ENCODE measurements around the gene SIRPG. TPM values are rescaled to one million over a fixed set of nuclear protein-coding genes. Genes with fewer than 3 reads are reported as not detected.

SIRPG gene
- total and polyA plus RNA-seq, 2 donors, result 26.0 to 51.0 TPM

DNA sequence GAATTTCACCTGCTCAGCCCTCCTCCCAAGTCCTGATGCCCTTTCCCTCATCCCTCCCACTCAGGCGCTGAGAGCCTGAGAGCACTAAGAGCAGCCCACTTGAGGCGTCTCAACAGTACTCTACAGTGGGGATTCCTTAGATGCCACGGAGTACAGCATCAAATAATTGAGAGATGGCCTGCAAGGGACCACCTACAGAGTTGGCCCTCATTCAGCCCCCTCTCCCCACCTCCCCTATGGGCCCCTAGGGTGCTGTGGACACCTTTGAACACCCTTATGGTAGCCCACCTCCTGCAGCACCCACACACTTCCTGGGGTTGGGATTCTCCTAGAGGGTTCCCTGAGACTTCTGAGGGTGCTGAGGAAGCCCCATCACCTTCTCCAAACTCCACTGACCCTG, 37.1 kb upstream of the SIRPG start:
- no peak for DNase-seq (ENCODE audit: low read depth in 6 of 9, low spot score in 9 of 9)
- Histone ChIP-seq H3K9me3 (ENCODE audit: control insufficient read depth in 2 of 2, insufficient read depth in 1 of 2, low read length in 1 of 2) (peaks cover 1 to 8% of the 10 kb centered on the region in 2 donors), H3K27ac (ENCODE audit: low read depth in 1 of 2, low read length in 1 of 2) (no peak overlapping the region), H3K4me3 (ENCODE audit: low read length in 2 of 2) (no peak overlapping the region), H3K36me3 (ENCODE audit: control insufficient read depth in 2 of 2, insufficient read depth in 2 of 2, low read length in 1 of 2) (no peaks in the 10 kb centered on the region), H3K4me1 (ENCODE audit: control insufficient read depth in 2 of 2, insufficient read depth in 2 of 2, low read length in 2 of 2) (no peaks in the 10 kb centered on the region), H3K27me3 (ENCODE audit: control insufficient read depth in 2 of 2, insufficient read depth in 1 of 2, low read length in 1 of 2) (no peaks in the 10 kb centered on the region)
- WGBS, result 93% methylated on average over 3 of the region's 3 CpGs

DNA sequence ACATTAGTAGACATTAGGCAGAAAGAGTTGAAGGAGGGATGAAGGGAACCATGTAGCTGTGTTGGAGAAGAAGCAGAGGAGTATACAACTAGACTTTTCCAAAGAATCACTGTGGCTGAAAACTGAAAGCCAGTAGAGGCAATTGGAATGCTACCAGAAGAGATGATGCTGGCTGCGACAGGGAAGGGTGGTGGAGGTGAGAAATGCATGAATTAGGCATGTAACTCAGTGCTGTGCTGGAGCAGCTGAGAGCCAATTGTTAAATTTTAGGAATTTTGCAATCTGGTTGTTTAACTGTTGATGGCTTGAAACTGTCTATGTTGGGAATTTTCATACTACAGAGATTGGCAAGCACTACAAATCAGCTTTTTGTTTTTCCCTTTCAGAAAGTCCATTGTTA, 35.8 kb upstream of the SIRPG start:
- Histone ChIP-seq H3K4me3 (ENCODE audit: low read length in 2 of 2) (no peak overlapping the region), H3K27ac (ENCODE audit: low read depth in 1 of 2, low read length in 1 of 2) (no peak overlapping the region), H3K4me1 (ENCODE audit: control insufficient read depth in 2 of 2, insufficient read depth in 2 of 2, low read length in 2 of 2) (no peaks in the 10 kb centered on the region), H3K27me3 (ENCODE audit: control insufficient read depth in 2 of 2, insufficient read depth in 1 of 2, low read length in 1 of 2) (no peaks in the 10 kb centered on the region), H3K36me3 (ENCODE audit: control insufficient read depth in 2 of 2, insufficient read depth in 2 of 2, low read length in 1 of 2) (no peaks in the 10 kb centered on the region), H3K9me3 (ENCODE audit: control insufficient read depth in 2 of 2, insufficient read depth in 1 of 2, low read length in 1 of 2) (peaks cover 1 to 8% of the 10 kb centered on the region in 2 donors)
- 47% methylated on average over 1 of the region's 1 CpG for WGBS
- no peak for DNase-seq (ENCODE audit: low read depth in 6 of 9, low spot score in 9 of 9)

DNA sequence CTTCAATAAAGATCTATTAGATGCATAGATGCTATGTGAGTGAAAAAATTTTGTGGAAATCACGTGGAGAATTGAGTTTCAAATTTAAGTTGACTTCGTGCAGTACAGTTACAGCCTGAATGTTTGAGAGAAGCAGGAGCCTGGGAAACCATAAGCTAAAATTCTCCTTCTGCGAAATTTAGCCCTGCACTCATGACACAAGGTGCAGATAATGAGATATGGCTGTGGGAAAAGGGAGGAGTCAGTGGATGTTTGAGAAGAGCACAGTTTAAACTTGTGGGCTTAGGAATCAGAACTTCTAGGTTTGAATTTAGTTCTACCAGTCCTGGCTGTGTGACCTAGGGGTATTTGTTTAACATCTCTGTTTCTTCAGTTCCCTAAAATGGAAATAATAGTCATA, 32.1 kb upstream of the SIRPG start:
- peaks cover 0 to 2% of the 10 kb centered on the region in 2 donors for H3K27me3 ChIP-seq (ENCODE audit: control insufficient read depth in 2 of 2, insufficient read depth in 1 of 2, low read length in 1 of 2)
- H3K27ac ChIP-seq (ENCODE audit: low read depth in 1 of 2, low read length in 1 of 2), result no peak overlapping the region
- H3K4me3 ChIP-seq (ENCODE audit: low read length in 2 of 2), result no peak overlapping the region
- H3K4me1 ChIP-seq (ENCODE audit: control insufficient read depth in 2 of 2, insufficient read depth in 2 of 2, low read length in 2 of 2), result peaks cover 0 to 2% of the 10 kb centered on the region in 2 donors
- no peaks in the 10 kb centered on the region for H3K36me3 ChIP-seq (ENCODE audit: control insufficient read depth in 2 of 2, insufficient read depth in 2 of 2, low read length in 1 of 2)
- H3K9me3 ChIP-seq (ENCODE audit: control insufficient read depth in 2 of 2, insufficient read depth in 1 of 2, low read length in 1 of 2), result peaks cover 1 to 8% of the 10 kb centered on the region in 2 donors
- WGBS, result 90% methylated on average over 3 of the region's 3 CpGs
- DNase-seq (ENCODE audit: low read depth in 6 of 9, low spot score in 9 of 9), result no peak

DNA sequence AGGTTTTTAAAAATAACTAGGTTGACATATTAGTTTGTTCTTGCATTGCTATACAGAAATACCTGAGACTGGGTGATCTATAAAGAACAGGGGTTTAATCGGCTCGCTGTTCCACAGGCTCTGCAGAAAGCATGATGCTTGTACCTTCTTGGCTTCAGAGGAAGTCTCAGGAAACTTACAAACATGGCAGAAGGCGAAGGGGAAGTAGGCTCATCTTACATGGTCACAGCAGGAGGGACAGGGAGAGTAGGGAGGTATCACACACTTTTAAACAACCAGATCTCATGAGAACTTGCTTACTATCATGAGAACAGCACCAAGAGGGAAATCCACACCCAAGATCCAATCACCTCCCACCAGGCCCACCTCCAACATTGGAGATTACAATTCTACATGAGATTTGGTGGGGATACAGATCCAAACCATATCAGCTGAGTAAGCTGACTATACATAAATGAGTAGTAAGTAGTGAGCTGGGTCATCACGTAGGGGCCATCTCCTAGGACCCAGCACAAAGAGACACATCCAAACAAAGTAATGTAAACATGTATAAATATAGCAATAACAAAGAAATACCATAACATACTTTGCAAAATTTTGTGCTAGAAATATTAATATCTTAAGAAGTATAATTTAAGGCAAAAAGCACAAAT, 31.4 kb upstream of the SIRPG start:
- Histone ChIP-seq H3K27ac (ENCODE audit: low read depth in 1 of 2, low read length in 1 of 2) (no peak overlapping the region), H3K4me3 (ENCODE audit: low read length in 2 of 2) (no peak overlapping the region), H3K27me3 (ENCODE audit: control insufficient read depth in 2 of 2, insufficient read depth in 1 of 2, low read length in 1 of 2) (peaks cover 0 to 2% of the 10 kb centered on the region in 2 donors), H3K9me3 (ENCODE audit: control insufficient read depth in 2 of 2, insufficient read depth in 1 of 2, low read length in 1 of 2) (peaks cover 1 to 8% of the 10 kb centered on the region in 2 donors), H3K4me1 (ENCODE audit: control insufficient read depth in 2 of 2, insufficient read depth in 2 of 2, low read length in 2 of 2) (peaks cover 0 to 2% of the 10 kb centered on the region in 2 donors), H3K36me3 (ENCODE audit: control insufficient read depth in 2 of 2, insufficient read depth in 2 of 2, low read length in 1 of 2) (no peaks in the 10 kb centered on the region)
- 96% methylated on average over 4 of the region's 4 CpGs for WGBS
- no peak for DNase-seq (ENCODE audit: low read depth in 6 of 9, low spot score in 9 of 9)

GRCh38 chr20:1687053-1687452, 29.5 kb upstream of the SIRPG start:
- peaks cover 1 to 8% of the 10 kb centered on the region in 2 donors for H3K9me3 ChIP-seq (ENCODE audit: control insufficient read depth in 2 of 2, insufficient read depth in 1 of 2, low read length in 1 of 2)

DNA sequence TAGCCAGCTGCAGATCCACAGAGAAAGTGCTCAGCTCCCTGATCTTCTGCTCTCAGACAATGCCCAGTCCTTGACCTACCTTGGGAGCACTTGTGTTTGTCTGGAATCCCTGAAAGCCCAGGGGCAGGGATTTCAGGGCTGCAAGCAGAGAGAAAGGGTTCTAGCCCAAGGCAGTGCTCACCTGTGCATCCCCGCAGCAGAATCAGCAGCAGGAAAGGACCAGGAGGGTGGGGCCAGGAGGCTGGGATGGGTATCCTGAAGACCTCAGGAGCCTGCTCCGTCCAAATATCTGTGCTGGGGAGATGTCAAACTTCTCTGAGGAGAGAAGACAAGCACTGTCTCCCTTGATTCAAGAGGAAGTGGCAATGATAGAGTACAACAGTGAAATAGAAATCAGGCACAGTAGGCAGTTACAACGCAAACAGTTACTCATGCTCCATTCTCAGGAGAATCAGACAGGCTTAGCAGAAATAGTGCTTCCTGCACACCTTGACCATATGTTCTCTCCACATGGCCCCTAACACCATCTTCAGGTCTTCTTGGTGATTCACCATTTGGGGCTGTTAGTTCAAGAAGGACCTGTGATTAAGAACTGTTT, 28.7 kb upstream of the SIRPG start:
- H3K36me3 ChIP-seq (ENCODE audit: control insufficient read depth in 2 of 2, insufficient read depth in 2 of 2, low read length in 1 of 2), result no peaks in the 10 kb centered on the region
- H3K27me3 ChIP-seq (ENCODE audit: control insufficient read depth in 2 of 2, insufficient read depth in 1 of 2, low read length in 1 of 2), result peaks cover 0 to 2% of the 10 kb centered on the region in 2 donors
- H3K4me3 ChIP-seq (ENCODE audit: low read length in 2 of 2), result peak overlapping the region in 1 of 2 donors; percentile 18
- WGBS, result 78% methylated on average over 3 of the region's 3 CpGs
- DNase-seq (ENCODE audit: low read depth in 6 of 9, low spot score in 9 of 9), result no peak
- peak overlapping the region in 1 of 2 donors; percentile 48 for H3K27ac ChIP-seq (ENCODE audit: low read depth in 1 of 2, low read length in 1 of 2)
- H3K4me1 ChIP-seq (ENCODE audit: control insufficient read depth in 2 of 2, insufficient read depth in 2 of 2, low read length in 2 of 2), result peaks cover 0 to 2% of the 10 kb centered on the region in 2 donors
- peaks cover 1 to 6% of the 10 kb centered on the region in 2 donors for H3K9me3 ChIP-seq (ENCODE audit: control insufficient read depth in 2 of 2, insufficient read depth in 1 of 2, low read length in 1 of 2)

More at GRCh38 chr20:1687053-1687452, 29.5 kb upstream of the SIRPG start:
- Histone ChIP-seq H3K4me1 (ENCODE audit: control insufficient read depth in 2 of 2, insufficient read depth in 2 of 2, low read length in 2 of 2) (peaks cover 0 to 2% of the 10 kb centered on the region in 2 donors), H3K27me3 (ENCODE audit: control insufficient read depth in 2 of 2, insufficient read depth in 1 of 2, low read length in 1 of 2) (peaks cover 0 to 2% of the 10 kb centered on the region in 2 donors), H3K36me3 (ENCODE audit: control insufficient read depth in 2 of 2, insufficient read depth in 2 of 2, low read length in 1 of 2) (no peaks in the 10 kb centered on the region), H3K27ac (ENCODE audit: low read depth in 1 of 2, low read length in 1 of 2) (no peak overlapping the region), H3K4me3 (ENCODE audit: low read length in 2 of 2) (no peak overlapping the region)
- DNase-seq (ENCODE audit: low read depth in 6 of 9, low spot score in 9 of 9), result no peak

DNA sequence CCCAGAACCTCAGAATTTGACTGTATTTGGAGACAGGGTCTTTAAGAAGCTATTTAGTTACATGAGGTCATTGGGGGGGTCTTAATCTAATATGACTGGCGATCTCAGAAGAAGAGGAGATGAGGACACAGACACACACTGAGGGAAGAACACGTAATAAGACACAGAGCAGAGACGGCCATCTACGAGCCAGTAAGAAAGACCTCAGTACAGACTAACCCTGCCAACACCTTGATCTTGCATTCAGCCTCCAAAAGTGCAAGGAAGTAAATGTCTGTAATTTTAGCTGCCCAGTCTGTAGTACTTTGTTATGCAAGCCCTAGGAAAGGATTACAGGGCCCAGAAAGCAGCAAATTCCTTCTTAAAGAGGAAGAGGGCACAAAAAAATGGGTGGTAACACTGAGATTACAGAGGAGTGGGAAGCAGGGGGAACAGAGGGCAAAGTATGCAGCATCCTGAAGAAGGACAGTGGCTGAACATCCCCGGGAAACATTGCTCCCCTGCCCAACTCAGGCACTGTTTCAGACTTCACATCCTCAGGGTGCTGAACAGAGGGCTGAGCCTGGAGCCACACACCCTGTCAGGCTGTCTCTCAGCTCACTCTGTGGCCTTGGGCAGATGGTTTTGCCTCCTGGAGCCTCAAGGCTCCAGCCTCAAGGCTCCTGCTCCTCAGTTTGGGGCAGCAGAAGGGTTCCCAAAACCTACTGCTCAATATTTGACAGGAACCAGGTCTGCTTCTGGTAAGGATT, 27.9 kb upstream of the SIRPG start:
- Histone ChIP-seq H3K27ac (ENCODE audit: low read depth in 1 of 2, low read length in 1 of 2) (peak overlapping the region in 1 of 2 donors; percentile 53), H3K4me3 (ENCODE audit: low read length in 2 of 2) (peak overlapping the region in 1 of 2 donors; percentile 22), H3K9me3 (ENCODE audit: control insufficient read depth in 2 of 2, insufficient read depth in 1 of 2, low read length in 1 of 2) (no peaks in the 10 kb centered on the region)

DNA sequence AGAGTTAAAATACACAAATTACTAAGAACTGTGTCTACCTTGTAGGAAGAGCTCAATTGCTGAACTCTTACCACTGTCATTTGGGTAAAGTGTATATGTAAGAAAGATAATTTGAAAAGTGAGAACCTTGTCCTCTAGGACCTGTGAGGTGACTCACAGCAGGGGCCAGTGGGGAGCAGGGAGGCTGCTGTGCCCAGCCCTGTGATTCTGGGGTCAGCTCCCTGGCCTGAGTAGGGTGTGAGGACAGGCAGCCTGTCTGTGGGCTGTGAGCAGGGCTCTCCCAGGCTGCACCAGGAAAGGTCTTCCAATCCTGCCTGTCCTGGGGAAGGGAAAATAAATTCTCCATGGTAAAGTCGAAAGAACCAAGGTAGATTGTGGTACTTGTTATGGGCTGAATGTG, 27.3 kb upstream of the SIRPG start:
- peak overlapping the region in 1 of 2 donors; percentile 25 for H3K27ac ChIP-seq (ENCODE audit: low read depth in 1 of 2, low read length in 1 of 2)
- no peak for DNase-seq (ENCODE audit: low read depth in 6 of 9, low spot score in 9 of 9)
- WGBS, result 96% methylated on average over 1 of the region's 1 CpG

More for the DNA sequence above, 27.9 kb upstream of the SIRPG start:
- DNase-seq (ENCODE audit: low read depth in 6 of 9, low spot score in 9 of 9), result no peak
- H3K27me3 ChIP-seq (ENCODE audit: control insufficient read depth in 2 of 2, insufficient read depth in 1 of 2, low read length in 1 of 2), result peaks cover 0 to 2% of the 10 kb centered on the region in 2 donors
- WGBS, result 84% methylated on average over 5 of the region's 5 CpGs
- H3K36me3 ChIP-seq (ENCODE audit: control insufficient read depth in 2 of 2, insufficient read depth in 2 of 2, low read length in 1 of 2), result no peaks in the 10 kb centered on the region
- peaks cover 0 to 2% of the 10 kb centered on the region in 2 donors for H3K4me1 ChIP-seq (ENCODE audit: control insufficient read depth in 2 of 2, insufficient read depth in 2 of 2, low read length in 2 of 2)

DNA sequence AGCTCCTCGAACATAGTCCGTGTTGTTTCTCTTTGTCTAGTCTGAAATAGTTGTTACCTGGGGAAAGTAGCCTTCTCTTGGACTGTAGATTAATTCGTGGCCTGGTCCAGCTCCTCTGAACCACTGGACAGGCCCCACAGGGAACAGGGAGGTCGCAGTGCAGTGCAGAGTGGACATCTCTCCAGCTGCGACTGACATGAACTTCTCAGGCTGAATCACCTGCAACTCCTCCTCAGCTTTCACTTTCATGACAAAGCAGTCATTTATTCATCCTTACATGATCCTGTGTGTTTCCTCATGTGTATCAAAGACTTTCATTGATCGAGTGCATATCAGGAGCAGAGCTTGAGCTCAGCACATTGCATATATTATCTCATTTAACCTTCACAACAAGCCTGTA, 19.1 kb upstream of the SIRPG start:
- Histone ChIP-seq H3K4me3 (ENCODE audit: low read length in 2 of 2) (no peak overlapping the region), H3K27me3 (ENCODE audit: control insufficient read depth in 2 of 2, insufficient read depth in 1 of 2, low read length in 1 of 2) (no peaks in the 10 kb centered on the region), H3K9me3 (ENCODE audit: control insufficient read depth in 2 of 2, insufficient read depth in 1 of 2, low read length in 1 of 2) (no peaks in the 10 kb centered on the region), H3K27ac (ENCODE audit: low read depth in 1 of 2, low read length in 1 of 2) (peak overlapping the region in 1 of 2 donors; percentile 33), H3K36me3 (ENCODE audit: control insufficient read depth in 2 of 2, insufficient read depth in 2 of 2, low read length in 1 of 2) (no peaks in the 10 kb centered on the region), H3K4me1 (ENCODE audit: control insufficient read depth in 2 of 2, insufficient read depth in 2 of 2, low read length in 2 of 2) (peaks cover 4 to 36% of the 10 kb centered on the region in 2 donors)
- WGBS, result 90% methylated on average over 6 of the region's 6 CpGs
- DNase-seq (ENCODE audit: low read depth in 6 of 9, low spot score in 9 of 9), result no peak

More for the DNA sequence above, 27.3 kb upstream of the SIRPG start:
- H3K9me3 ChIP-seq (ENCODE audit: control insufficient read depth in 2 of 2, insufficient read depth in 1 of 2, low read length in 1 of 2), result no peaks in the 10 kb centered on the region
- peak overlapping the region in 1 of 2 donors; percentile 25 for H3K4me3 ChIP-seq (ENCODE audit: low read length in 2 of 2)
- H3K36me3 ChIP-seq (ENCODE audit: control insufficient read depth in 2 of 2, insufficient read depth in 2 of 2, low read length in 1 of 2), result no peaks in the 10 kb centered on the region
- H3K4me1 ChIP-seq (ENCODE audit: control insufficient read depth in 2 of 2, insufficient read depth in 2 of 2, low read length in 2 of 2), result peaks cover 0 to 2% of the 10 kb centered on the region in 2 donors
- H3K27me3 ChIP-seq (ENCODE audit: control insufficient read depth in 2 of 2, insufficient read depth in 1 of 2, low read length in 1 of 2), result peaks cover 0 to 2% of the 10 kb centered on the region in 2 donors
